Activated naive CD8-positive, alpha-beta T cell (primary cell): ENCODE results near the gene SCFD2.
A peak's percentile ranks its signal among the peaks of the same experiment; 100 is the strongest.

ENCODE experiments used
- H3K27ac Mint-ChIP-seq: one replicate; pipeline ENCODE4 v1.8.0; 2021; ENCODE audit warnings: mixed read lengths
- H3K27me3 Mint-ChIP-seq: one replicate; pipeline ENCODE4 v1.8.0; 2021; ENCODE audit warnings: mixed read lengths
- H3K36me3 Mint-ChIP-seq: one replicate; pipeline ENCODE4 v1.8.0; 2021; ENCODE audit warnings: mixed read lengths
- H3K4me1 Mint-ChIP-seq: one replicate; pipeline ENCODE4 v1.8.0; 2021; ENCODE audit warnings: low read depth, mixed read lengths
- H3K4me3 Mint-ChIP-seq: one replicate; pipeline ENCODE4 v1.8.0; 2021; ENCODE audit warnings: mild to moderate bottlenecking, mixed read lengths
- H3K9me3 Mint-ChIP-seq: one replicate; pipeline ENCODE4 v1.8.0; 2021; ENCODE audit warnings: low read depth, mixed read lengths

Gene SCFD2

DNA sequence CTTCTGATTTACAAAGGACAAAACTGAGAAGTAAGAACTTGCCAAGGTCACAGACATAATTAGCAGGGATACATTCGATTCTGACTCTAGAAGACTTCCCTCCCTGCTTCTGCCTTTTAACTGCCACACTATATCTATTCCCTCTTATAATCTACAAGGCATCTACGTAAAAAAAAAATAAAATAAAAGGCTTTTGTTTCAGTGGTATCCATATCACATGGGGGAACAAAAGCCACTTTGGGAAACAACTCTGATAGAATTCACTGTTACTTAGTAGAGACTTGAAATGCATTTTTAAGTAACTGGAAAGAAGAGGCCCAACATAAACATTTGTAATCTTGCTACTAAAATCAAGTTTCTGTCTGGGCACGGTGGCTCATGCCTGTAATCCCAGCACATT, 247.2 kb downstream of the SCFD2 start:
- no peak overlapping the region for H3K27ac Mint-ChIP-seq
- H3K9me3 Mint-ChIP-seq = no peaks in the 10 kb centered on the region
- H3K27me3 Mint-ChIP-seq = no peaks in the 10 kb centered on the region
- H3K4me3 Mint-ChIP-seq = no peak overlapping the region
- H3K4me1 Mint-ChIP-seq = peaks cover 24% of the 10 kb centered on the region
- peaks cover 25% of the 10 kb centered on the region for H3K36me3 Mint-ChIP-seq

DNA sequence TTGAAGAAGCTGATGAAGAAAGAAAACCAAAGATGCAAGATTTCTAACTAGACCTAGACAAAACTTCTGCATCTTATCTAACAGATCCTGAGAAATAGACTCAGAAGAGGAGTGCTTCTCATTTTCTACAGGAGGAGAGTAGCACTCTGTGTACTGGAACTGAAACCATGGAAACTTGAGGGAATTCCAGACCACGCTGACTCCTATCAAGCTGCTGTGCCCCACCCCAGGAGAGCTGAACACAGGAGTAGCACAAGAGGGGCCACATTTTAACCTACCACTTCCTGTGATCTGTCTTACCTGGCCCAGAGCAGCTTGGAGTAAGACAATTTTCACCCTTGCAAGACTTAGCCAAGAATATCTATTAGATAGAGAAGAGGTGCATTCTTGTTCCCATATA, 248.9 kb downstream of the SCFD2 start:
- H3K27me3 Mint-ChIP-seq = no peaks in the 10 kb centered on the region
- H3K9me3 Mint-ChIP-seq = no peaks in the 10 kb centered on the region
- H3K36me3 Mint-ChIP-seq = peaks cover 26% of the 10 kb centered on the region
- no peak overlapping the region for H3K4me3 Mint-ChIP-seq
- peaks cover 32% of the 10 kb centered on the region for H3K4me1 Mint-ChIP-seq
- H3K27ac Mint-ChIP-seq = no peak overlapping the region

DNA sequence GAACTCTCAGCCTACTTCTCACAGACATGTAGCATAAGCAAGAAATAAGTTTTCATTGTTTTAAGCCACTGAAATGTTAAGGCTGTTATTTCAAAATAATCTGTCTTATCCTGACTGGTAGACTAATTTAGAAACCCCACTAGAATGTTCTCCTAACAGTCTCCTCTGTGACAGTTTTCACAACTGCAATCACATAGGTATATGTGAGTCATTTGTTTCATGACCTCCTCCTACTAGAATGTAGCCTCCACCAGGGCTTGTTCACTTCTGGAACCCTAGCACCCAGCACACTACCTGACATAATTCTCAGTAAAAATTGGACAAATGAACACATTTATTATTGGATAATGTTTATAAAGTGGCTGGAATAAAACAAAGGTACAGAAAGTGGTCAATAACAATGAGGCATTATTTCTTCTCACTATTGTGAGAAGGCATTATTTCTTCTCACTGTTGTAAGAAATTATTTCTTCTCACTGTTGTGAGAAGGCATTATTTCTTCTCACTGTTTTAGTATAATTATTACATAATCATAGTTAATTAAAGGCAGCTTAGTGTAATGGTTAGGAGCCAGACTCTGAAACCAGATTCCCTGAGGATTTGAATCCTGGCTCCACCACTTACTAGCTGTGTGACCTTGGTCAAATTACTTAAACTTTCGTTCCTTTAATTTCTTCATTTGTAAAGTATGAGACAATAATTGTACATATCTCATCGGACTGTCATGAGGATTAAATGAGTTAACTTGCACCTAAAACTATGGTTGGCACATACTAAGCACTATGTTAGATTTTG, 252.2 kb downstream of the SCFD2 start:
- no peak overlapping the region for H3K4me3 Mint-ChIP-seq
- no peaks in the 10 kb centered on the region for H3K9me3 Mint-ChIP-seq
- no peaks in the 10 kb centered on the region for H3K27me3 Mint-ChIP-seq
- H3K4me1 Mint-ChIP-seq = peaks cover 29% of the 10 kb centered on the region
- H3K27ac Mint-ChIP-seq = peak overlapping the region; percentile 69
- H3K36me3 Mint-ChIP-seq = peaks cover 44% of the 10 kb centered on the region

DNA sequence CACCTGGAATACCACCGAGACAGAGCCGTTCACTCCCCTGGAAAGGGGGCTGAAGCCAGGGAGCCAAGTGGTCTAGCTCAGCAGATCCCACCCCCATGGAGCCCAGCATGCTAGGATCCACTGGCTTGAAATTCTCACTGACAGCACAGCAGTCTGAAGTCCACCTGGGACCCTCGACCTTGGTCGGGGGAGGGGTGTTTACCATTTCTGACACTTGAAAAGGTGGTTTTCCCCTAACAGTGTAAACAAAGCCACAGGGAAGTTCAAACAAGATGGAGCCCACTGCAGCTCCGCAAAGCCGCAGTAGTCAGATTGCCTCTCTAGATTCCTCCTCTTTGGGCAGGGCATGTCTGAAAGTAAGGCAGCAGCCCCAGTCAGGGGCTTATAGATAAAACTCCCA, 260.5 kb downstream of the SCFD2 start:
- no peaks in the 10 kb centered on the region for H3K27me3 Mint-ChIP-seq
- H3K4me1 Mint-ChIP-seq = peaks cover 7% of the 10 kb centered on the region
- H3K27ac Mint-ChIP-seq = no peak overlapping the region
- peaks cover 42% of the 10 kb centered on the region for H3K36me3 Mint-ChIP-seq
- no peak overlapping the region for H3K4me3 Mint-ChIP-seq
- peaks cover 11% of the 10 kb centered on the region for H3K9me3 Mint-ChIP-seq

DNA sequence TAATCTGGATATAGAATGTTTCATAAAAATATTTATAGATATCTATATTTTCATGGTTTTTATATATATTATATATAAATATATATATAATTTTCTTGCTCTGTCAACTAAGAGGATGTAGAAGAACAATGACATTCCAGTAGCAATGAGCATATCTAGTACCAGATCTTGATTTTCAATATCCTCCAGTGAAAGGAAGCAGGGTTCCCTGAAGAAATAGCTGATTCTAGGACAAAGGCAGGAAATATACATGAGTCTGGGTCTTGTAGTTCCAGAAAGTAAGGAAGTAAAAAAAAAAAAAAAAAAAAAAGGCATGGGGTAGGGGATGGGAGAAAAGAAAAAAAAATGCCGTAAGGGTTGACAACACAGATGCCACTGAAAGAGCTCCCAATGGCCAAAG, 262.4 kb downstream of the SCFD2 start:
- H3K4me1 Mint-ChIP-seq = peaks cover 7% of the 10 kb centered on the region
- H3K4me3 Mint-ChIP-seq = no peak overlapping the region
- peaks cover 20% of the 10 kb centered on the region for H3K9me3 Mint-ChIP-seq
- no peaks in the 10 kb centered on the region for H3K27me3 Mint-ChIP-seq
- H3K27ac Mint-ChIP-seq = no peak overlapping the region
- H3K36me3 Mint-ChIP-seq = peaks cover 39% of the 10 kb centered on the region

DNA sequence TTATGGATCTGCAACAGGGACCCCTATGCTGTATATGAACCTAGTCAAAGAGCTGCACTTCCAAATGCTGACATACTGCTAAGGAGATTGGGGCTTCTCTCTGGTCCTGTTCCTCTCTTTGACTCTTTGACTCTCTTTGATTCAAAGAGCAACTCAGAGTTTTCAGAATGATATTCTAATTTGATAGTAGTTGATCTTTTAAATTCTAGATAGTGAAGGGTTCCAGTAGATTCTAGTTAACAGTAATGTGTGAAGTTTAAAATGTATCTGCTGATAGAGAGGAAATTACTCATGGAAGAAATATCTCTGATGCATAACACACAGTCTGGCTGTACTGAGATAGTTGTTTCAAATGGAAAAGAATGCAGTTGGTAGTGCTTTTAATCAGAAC, 264.7 kb downstream of the SCFD2 start:
- peaks cover 26% of the 10 kb centered on the region for H3K36me3 Mint-ChIP-seq
- peaks cover 7% of the 10 kb centered on the region for H3K4me1 Mint-ChIP-seq
- no peaks in the 10 kb centered on the region for H3K27me3 Mint-ChIP-seq
- H3K27ac Mint-ChIP-seq = no peak overlapping the region
- no peak overlapping the region for H3K4me3 Mint-ChIP-seq
- H3K9me3 Mint-ChIP-seq = peaks cover 18% of the 10 kb centered on the region

DNA sequence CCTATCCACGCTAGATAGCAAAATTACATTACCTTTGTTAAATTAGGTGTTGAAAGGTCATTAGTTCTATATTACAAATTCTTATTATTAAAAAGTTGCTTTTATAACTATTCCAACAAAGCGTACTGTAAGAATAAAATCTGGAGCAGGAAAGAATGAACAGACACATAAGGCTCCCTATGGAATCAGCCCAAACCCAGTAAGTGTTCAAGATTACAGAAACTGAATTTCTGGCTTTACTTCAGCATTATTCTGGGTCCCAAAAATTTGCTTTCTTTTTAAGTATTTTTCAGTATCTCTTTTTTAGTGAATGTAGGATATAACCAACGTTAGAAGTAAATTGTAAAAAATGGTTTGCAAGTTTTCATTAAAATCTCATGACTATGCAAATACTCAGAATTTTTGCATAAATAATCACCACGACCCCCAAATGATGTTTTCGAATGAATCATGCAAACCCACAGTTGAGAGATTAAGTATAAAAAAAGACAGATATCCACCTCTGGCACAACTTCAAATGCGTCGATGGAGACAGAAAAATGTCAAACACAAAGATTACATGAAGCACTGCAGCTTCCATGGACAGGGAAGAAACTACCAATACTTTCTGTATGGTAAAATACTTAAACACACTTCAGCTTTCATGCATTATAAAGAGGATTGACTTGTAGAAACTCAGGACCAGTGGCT, 265.2 kb downstream of the SCFD2 start:
- Mint-ChIP-seq H3K9me3 (peaks cover 17% of the 10 kb centered on the region), H3K36me3 (peaks cover 26% of the 10 kb centered on the region), H3K27ac (no peak overlapping the region), H3K4me3 (no peak overlapping the region), H3K27me3 (no peaks in the 10 kb centered on the region), H3K4me1 (peaks cover 7% of the 10 kb centered on the region)

DNA sequence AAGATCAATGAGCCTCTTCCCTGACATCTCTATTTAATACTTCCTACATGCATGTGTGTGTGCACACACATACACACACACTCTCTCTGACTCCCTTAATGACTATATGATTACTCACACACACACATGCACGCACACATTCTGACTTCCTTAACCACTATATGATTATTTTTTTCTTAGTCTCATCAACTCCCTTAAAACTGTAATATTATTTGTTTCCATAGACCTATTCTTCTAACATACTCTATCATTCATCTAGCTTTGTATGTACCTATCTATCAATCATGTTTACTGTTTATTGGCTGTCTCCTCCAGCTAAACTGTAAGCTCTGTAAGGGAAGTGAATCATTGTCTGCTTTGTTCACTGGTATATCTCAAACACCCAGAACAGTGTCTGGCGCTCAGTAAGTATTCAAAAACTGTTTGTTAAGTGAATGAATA, 267.2 kb downstream of the SCFD2 start:
- Mint-ChIP-seq H3K4me3 (no peak overlapping the region), H3K27ac (no peak overlapping the region), H3K27me3 (no peaks in the 10 kb centered on the region), H3K4me1 (peaks cover 7% of the 10 kb centered on the region), H3K9me3 (peaks cover 32% of the 10 kb centered on the region), H3K36me3 (peaks cover 32% of the 10 kb centered on the region)

DNA sequence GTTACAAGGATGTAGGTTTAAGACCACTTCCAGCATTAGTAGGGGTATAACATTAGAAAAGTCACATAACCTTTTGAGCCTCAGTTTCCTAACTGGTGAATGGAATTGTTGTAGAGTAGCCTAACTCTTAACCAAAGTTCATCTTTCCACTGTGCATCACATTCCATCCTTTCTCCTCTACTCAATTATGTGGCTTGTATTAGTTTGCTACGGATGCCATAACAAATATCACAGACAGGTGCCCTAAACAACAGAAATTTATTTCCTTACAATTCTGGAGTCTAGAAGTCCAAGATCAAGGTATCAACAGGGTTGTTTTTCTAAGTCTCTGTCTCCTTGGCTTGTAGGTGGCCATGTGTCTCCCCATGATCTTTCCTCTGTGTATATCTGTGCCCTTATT, 271.8 kb downstream of the SCFD2 start:
- Mint-ChIP-seq H3K9me3 (peaks cover 33% of the 10 kb centered on the region), H3K27ac (no peak overlapping the region), H3K4me1 (no peaks in the 10 kb centered on the region), H3K27me3 (no peaks in the 10 kb centered on the region), H3K36me3 (peaks cover 33% of the 10 kb centered on the region), H3K4me3 (no peak overlapping the region)

DNA sequence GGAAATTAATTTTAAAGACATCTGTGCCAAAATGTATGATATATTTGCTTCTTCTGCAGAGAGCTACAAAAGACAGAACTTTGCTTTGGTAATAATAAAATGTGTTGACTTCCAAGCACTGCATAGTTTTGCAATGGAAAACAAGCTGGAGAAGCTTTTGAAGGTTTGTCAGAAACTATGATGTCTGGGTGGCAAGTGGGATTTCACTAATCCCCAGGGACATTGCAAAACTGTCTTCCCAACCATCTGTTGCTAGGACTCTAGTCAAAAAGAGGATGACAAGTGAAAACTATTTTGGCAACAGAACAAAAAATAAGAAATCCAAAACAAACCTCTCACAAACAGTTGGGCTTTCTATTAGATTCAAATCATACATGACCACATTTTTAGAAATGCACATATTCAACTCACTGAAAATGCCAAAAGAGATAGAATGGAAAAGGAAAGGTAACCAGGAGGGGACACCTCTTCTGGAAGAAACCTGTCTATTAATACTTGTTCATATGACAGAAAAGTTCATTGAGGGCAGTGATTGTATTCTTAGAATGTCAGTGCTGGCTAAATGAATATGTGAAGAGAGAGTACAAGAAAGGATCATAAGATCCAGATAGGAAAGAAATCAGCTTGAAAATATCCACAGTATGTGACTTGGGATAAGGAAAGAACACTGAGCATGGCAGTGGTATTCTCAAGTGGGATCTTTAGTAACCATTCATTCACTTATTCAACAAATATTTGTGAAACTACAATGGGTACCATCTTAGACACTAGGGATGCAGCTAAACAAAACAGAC, 275.7 kb downstream of the SCFD2 start:
- Mint-ChIP-seq H3K27me3 (no peaks in the 10 kb centered on the region), H3K36me3 (peaks cover 46% of the 10 kb centered on the region)

DNA sequence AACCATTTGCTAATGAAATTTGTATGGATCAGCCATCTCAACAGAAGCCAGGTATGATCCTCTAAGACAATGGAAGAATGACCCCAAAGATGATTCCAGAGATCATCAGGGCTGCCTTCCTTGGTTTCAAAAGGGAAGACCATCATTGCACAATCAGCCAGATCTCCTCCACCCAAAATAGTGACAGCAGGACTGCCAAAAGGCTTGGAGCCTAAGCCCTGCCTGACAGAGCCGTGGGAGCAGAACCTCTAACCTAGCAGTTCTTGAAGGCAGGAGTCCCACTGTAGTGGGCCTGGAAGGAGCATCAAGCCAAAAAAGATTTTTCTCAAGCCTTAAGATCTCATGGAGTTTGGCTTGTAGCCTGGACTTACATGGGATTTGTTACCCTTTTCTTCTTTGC, 277.7 kb downstream of the SCFD2 start:
- Mint-ChIP-seq H3K4me1 (no peaks in the 10 kb centered on the region), H3K9me3 (peaks cover 31% of the 10 kb centered on the region), H3K27me3 (no peaks in the 10 kb centered on the region), H3K27ac (no peak overlapping the region), H3K36me3 (peaks cover 45% of the 10 kb centered on the region), H3K4me3 (no peak overlapping the region)

More for the DNA sequence above, 275.7 kb downstream of the SCFD2 start:
- Mint-ChIP-seq H3K4me1 (no peaks in the 10 kb centered on the region), H3K9me3 (peaks cover 36% of the 10 kb centered on the region), H3K4me3 (no peak overlapping the region), H3K27ac (no peak overlapping the region)

DNA sequence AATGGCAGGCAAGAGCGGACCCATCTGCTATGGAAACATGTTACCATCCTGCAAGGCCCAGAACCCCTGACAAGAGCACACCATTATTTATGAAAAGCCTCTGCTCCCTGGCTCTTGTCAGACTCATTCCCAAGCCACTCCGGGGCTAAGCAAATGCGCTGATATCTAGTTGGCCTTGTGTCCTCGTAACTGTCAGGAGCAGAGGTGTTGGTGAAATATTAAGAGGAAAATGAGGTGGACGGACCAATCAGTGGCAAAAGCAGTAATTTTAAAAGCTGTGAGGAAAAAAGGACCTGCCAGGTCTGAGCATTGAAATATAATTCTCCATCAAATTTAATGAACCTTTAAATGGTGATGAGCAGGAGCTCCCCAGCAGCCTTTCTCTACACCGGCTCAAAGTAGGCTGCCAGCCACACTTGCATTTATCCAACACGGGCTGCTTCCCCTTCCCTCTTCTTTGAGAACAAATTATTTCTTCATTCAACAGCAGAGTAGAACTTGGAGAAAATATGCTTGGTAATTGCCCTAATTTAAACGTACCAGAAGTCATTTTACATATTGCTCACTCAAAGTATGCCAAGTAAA, 289.4 kb downstream of the SCFD2 start:
- Mint-ChIP-seq H3K4me3 (no peak overlapping the region), H3K4me1 (peaks cover 4% of the 10 kb centered on the region), H3K27me3 (no peaks in the 10 kb centered on the region), H3K9me3 (no peaks in the 10 kb centered on the region), H3K36me3 (peaks cover 22% of the 10 kb centered on the region), H3K27ac (no peak overlapping the region)

DNA sequence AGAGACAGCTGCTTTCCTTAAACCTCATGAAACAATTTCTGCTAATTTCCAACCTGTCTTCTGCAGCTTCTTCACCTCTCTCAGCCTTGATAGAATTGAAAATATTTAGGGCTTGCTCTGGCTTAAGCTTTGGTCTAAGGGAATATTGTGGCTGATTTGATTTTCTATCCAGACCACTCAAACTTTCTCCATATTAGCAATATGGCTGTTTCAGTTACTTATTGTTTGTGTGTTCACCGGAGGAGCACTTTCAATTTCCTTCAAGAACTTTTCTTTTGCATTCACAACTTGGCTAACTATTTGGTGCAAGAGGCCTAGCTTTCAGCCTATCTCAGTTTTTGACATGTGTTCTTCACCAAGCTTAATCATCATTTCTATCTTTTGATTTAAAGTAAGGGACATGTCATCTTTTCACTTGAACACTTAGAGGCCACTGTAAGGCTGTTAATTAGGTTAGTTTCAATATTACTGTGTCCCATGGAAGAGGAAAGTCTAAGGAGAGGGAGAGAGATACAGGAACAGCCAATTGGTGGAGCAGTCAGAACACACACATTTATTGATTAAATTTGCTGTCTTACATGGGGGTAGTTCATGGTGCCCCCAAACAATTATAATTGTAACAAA, 290.6 kb downstream of the SCFD2 start:
- Mint-ChIP-seq H3K27me3 (no peaks in the 10 kb centered on the region), H3K27ac (no peak overlapping the region)

DNA sequence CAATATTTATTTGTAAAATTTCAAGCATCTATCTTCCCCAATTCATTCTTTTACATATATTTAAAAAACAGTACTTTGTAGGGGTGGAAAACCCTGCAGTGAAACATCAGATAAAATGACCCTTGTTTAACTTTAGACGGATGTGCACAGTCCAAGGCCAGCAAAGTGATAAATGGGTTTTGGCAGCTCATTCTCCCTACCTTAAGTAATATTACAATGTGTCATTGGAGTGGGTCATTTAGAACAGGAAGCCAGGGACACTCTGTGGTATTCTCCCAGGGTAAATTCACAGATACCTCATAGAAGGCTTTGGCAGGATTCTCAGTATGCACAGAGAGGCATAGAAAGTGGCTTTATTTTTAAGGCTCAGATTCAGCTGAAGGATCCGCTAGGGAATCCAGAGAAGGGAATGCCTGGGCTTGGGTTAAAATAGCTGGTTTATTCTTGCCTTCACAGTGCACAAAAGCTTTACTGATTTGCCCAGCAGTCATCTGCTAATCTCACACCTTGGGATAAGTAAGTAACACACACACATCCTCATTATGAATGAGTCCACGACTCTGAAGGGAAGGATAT, 297.0 kb downstream of the SCFD2 start:
- no peaks in the 10 kb centered on the region for H3K9me3 Mint-ChIP-seq
- H3K4me3 Mint-ChIP-seq = no peak overlapping the region
- H3K27ac Mint-ChIP-seq = no peak overlapping the region
- H3K36me3 Mint-ChIP-seq = peaks cover 26% of the 10 kb centered on the region
- no peaks in the 10 kb centered on the region for H3K27me3 Mint-ChIP-seq
- no peaks in the 10 kb centered on the region for H3K4me1 Mint-ChIP-seq

More for the DNA sequence above, 290.6 kb downstream of the SCFD2 start:
- Mint-ChIP-seq H3K9me3 (no peaks in the 10 kb centered on the region), H3K36me3 (peaks cover 23% of the 10 kb centered on the region), H3K4me3 (no peak overlapping the region), H3K4me1 (peaks cover 4% of the 10 kb centered on the region)
